Ammon's horn (tissue), 1 donor: ENCODE measurements around the gene MMRN1.

ENCODE experiments used
- DNase-seq: peaks from one replicate; pipeline ENCODE4 v3.0.0-alpha.2; 2016; ENCODE audit warnings: low spot score

The MMRN1 gene

GRCh38 chr4:89914609-89915550, 20.2 kb downstream of the MMRN1 start:
- no peak for DNase-seq

DNA sequence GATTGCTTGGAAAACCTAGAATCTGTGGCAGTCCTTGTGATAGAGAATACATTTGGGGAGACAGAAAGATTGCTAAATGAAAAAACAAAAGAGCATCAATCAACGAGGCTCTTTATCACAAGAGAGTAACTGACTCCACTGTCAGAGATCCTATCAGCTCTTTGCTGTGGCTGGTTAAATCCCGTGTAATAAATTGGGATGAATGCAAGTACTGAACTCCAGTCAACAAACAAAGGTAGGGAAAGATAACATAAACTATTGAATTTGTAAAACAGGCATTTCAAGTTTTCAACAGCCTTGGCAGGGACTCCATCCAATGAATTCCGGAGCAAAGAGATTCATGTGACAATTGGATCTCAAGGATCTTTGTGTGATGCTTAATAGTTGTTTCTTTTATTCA, 21.3 kb downstream of the MMRN1 start:
- no peak for DNase-seq

- no peak for DNase-seq
Measured at GRCh38 chr4:89922848-89923416, 28.3 kb downstream of the MMRN1 start.

DNA sequence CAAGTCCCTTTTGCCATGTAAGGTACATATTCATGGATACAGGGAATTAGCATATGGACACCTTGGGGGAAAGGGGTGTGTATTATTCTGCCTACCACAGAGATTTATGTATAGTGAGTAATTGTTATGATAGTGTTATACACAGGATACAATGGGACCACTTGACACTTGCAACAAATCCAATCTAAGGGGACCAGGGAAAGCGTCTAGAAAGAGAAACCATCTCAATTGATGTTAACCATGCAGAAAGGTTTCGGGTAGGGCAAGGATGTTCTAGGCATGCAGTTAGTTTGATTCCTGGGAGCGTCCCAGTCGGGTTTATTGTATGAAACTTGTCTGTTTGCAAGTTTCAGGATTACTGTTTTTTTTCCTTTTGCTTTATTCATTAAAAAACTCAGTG, 34.2 kb downstream of the MMRN1 start:
- no peak for DNase-seq

GRCh38 chr4:89929425-89930159, 34.9 kb downstream of the MMRN1 start:
- no peak for DNase-seq

- DNase-seq: no peak
Measured at GRCh38 chr4:89939546-89939945, 44.9 kb downstream of the MMRN1 start.

GRCh38 chr4:89939994-89940393, 45.3 kb downstream of the MMRN1 start:
- DNase-seq: peak; percentile 67

DNA sequence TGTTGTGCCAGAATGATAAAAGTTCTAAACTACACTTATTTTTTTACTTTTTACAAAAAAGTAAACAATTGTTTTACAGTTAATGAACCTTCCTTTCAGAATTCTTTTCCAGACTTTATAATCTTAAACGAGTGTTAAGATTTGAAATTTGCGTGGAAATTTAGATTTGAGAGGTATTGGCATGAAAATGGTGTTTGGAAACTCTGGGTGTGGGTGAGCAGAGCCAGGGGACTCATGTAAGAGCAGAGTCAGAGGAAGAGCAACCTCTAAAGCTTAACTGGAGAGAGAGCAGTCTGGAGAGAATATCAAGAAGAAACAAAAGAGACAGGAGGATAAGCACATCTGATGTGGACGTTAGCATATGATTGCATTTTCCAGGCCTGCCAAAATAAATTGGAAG, 48.2 kb downstream of the MMRN1 start:
- no peak for DNase-seq

DNA sequence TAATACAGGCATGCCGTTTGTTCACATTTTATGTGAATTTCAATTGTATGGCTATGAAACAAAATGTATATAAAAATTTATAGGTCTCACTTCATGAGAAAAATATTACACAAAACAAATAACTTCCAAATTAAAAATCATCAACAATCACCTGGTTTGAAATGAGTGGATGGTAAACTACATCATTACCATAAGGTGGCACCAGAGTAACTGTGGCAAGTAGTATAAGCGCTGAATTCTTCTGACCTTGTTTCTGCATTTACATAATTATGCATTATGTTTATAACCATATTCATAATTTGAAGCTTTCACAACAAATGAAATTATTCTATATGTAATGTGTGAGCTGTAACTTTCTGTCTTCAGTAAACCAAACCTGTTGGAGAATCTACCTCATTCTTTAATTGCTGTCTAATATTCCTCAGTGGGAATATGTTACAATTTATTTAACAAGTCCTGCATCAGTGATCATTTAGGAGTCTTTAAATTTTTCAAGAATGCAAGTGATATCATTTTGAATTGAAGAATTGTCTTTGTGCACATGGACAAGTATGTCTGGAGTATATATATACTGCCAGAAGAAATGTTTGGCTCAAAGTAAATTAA, 55.2 kb downstream of the MMRN1 start:
- DNase-seq: no peak

DNA sequence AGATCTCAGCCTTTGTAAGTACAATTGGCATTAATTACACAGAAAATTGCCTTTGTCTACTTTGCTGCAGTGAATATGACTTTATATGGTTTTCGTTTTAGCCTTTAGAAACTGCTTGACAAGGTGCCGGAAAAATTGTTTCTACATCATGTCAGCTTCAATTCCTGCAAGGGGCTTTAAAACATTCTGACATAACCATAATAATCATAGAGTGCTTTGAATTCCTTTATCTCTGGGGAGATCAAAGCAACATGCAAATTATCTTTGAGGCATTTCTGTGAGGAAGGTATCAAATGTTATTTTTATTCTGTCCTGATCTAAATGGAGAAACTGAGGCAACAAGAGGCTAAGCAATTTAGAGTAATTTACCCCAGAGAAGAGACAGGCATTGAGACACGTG, 57.8 kb downstream of the MMRN1 start:
- DNase-seq: no peak

- no peak for DNase-seq
Measured at GRCh38 chr4:89954906-89955695, 60.4 kb downstream of the MMRN1 start.

GRCh38 chr4:89957046-89957926, 62.6 kb downstream of the MMRN1 start:
- no peak for DNase-seq

DNA sequence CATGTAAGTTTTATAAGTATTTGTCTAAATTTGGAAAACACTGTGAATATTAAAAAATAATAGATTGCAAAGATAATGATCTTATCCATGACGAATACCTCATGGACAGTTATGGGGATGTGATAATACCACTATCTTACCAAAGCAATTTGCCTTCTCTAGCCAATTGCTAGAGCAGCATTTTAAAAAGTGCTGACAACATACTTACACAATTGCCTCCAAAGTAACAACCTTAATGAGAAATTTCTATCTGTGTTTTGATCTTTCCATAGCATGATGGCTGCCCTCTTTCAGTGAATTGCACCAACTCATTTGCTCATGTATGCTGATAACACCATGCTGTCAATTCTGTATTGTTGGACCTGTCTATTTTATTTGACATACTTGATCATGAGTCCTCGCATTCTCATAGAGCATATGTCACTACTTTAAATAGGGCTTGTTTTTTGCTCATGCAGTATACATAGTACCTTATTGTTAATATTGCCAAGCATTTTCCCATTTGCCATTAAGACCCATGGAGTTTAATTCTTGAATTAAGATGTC, 87.2 kb downstream of the MMRN1 start:
- no peak for DNase-seq

- no peak for DNase-seq
Measured at GRCh38 chr4:89988268-89988667, 93.6 kb downstream of the MMRN1 start.

GRCh38 chr4:89992744-89993143, 98.1 kb downstream of the MMRN1 start:
- DNase-seq: no peak

DNA sequence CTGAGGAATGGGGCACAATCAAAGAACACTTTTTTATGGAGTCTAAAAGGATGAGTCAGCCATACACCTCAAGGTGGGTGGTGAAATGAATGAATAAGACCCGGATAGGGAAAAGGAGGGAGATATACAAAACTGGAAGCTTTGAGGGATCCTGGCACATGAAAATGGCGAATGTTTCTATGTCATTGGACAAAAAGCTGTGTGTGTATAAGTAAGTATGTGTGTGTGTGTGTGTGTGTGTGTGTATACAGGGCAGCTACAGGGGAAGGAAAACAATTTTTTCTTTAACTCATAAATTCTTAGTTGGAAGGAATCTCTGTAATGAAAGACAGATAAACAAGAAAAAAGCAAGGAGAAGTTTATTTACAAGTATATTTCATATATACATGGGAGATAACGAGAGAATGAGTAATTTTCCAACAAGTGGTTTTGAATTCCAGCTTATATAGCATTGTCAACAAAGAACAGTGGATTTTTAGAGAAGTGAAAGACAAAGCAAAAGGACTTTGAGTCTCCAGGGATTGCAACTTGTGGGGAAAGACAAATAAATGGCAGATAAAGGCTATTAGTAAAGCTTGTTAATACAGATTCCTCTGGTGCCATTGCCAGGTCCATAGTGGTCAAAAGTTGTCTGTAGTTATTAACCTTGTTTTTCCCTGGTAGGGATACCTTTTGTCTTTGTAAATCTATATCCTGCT, 99.7 kb downstream of the MMRN1 start:
- no peak for DNase-seq

DNA sequence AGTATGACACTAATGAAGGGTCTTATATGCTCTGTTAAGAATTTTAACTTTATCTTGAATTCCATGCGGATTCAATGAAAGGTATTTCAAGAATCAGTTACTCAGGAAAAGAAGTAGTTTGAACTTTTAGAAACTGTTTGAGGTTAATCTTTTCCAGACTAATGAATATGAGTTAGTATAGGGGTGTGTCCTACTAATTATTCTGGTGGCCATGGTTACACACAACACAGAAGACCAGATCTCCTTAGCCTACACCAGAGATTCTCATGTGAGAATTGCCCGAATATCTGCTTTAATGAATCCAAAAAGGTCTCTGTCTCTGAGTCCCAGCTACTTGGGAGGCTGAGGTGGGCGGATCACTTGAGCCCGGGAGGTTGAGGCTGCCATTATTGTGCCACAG, 100.4 kb downstream of the MMRN1 start:
- DNase-seq: no peak

DNA sequence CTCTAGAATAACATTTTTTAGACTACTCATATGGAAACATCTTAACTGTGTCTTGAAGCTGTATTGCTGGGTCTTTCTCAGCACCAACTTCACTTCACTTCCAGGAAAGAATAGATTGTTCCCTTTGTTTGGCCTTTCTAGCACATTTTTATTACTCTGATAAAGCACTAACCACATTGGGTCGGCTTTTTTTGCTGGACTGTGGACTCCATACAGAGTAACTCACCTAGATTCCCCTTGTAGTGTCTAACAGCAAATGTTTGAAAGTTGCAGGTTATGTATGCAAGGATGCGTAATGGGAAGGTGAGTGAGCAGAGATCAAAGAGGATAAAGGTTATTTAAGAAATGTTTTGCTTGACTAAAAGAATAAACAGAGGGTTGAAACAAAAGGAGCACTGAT, 101.2 kb downstream of the MMRN1 start:
- no peak for DNase-seq

- no peak for DNase-seq
Measured at GRCh38 chr4:89997171-89997704, 102.6 kb downstream of the MMRN1 start.
